Upper lobe of left lung (tissue), 4 donors: ENCODE results near the gene TSPAN5.

Source experiments
- POLR2A ChIP-seq, 4 donors: fragments of 450-650 bp; IDR thresholded peaks; one replicate each; pipeline ENCODE4 v1.5.1; 2016 to 2017; ENCODE audit warnings: antibody characterized with exemption in 4 of 4, mild to moderate bottlenecking in 2 of 4
- POLR2AphosphoS5 ChIP-seq, 2 donors: sonication (generic); formaldehyde crosslinking; IDR thresholded peaks; one replicate each; pipeline ENCODE4 v1.5.1; 2017; ENCODE audit warnings: antibody characterized with exemption in 2 of 2
- TF ChIP-seq, protein P1 (sequence below), 6 experiments: fragments of 450-650 bp in 4 of 6; fragments of 200-600 bp in 2 of 6; sonication (generic) in 2 of 6; IDR thresholded peaks; one replicate each; pipeline ENCODE4 v1.5.1; 2016 to 2019; ENCODE audit warnings: antibody characterized with exemption in 6 of 6

DNA sequence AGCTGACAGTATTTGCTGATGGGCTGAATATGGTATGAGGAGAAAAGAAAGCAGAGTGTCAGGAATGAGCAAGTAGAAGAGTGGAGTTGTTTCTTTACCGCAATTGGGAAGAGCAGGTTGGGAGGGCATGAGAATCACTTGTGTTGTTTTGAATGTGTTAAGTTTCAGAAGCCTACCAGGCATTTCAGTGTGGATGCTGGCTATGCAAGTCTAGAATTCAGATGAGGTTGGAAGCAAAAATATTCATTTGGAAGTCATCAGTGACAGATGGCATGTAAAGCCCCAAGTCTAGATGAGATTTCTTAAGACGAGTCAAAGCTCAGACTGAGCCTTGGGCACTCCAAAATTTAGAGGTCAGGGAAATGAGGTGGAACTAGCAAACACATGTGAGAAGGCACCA lies 156.4 kb downstream of the TSPAN5 start:
- TF ChIP-seq, protein P1, sequence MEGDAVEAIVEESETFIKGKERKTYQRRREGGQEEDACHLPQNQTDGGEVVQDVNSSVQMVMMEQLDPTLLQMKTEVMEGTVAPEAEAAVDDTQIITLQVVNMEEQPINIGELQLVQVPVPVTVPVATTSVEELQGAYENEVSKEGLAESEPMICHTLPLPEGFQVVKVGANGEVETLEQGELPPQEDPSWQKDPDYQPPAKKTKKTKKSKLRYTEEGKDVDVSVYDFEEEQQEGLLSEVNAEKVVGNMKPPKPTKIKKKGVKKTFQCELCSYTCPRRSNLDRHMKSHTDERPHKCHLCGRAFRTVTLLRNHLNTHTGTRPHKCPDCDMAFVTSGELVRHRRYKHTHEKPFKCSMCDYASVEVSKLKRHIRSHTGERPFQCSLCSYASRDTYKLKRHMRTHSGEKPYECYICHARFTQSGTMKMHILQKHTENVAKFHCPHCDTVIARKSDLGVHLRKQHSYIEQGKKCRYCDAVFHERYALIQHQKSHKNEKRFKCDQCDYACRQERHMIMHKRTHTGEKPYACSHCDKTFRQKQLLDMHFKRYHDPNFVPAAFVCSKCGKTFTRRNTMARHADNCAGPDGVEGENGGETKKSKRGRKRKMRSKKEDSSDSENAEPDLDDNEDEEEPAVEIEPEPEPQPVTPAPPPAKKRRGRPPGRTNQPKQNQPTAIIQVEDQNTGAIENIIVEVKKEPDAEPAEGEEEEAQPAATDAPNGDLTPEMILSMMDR (IDR thresholded peaks at IDR 0.05), result no peak
- TF ChIP-seq POLR2A (IDR thresholded peaks at IDR 0.05) (no peak), POLR2AphosphoS5 (IDR thresholded peaks at IDR 0.05) (no peak)
